Astrocyte (in vitro differentiated cells and primary cell): ENCODE measurements around the gene FGD6.
"Not testable (repeated sequence)": the region's sequence is repeated elsewhere in the genome, so short reads cannot be mapped to it uniquely, and the experiment has no call there.

ENCODE experiments used
- CTCF ChIP-seq: IDR thresholded peaks from 2 replicates; pipeline ENCODE4 v1.5.1; 2011; ENCODE audit warnings: low read depth, mild to moderate bottlenecking, inconsistent platforms, low read length, moderate library complexity; ENCODE audit not compliant: insufficient read depth
- EZH2 ChIP-seq: IDR thresholded peaks from 2 replicates; pipeline ENCODE4 v1.6.1; 2012; ENCODE audit warnings: mild to moderate bottlenecking, low read length, inconsistent platforms; ENCODE audit not compliant: insufficient read depth

- not testable (repeated sequence) for TF ChIP-seq CTCF, EZH2
These were observed 79.2 kb downstream of the FGD6 start for GRCh38 chr12:95138031-95138430.
